Mesodermal cell (in vitro differentiated cells): ENCODE results near the gene OR2S2. TPM values are rescaled to one million over a fixed set of nuclear protein-coding genes. Genes with fewer than 3 reads are reported as not detected.
"Not testable (repeated sequence)": the region's sequence is repeated elsewhere in the genome, so short reads cannot be mapped to it uniquely, and the experiment has no call there.

Experiments
- H3K27ac ChIP-seq: 2 replicates; pipeline ENCODE4 v1.7.0; 2013; ENCODE audit warnings: mild to moderate bottlenecking, low read depth, low read length, moderate library complexity; ENCODE audit not compliant: severe bottlenecking
- H3K36me3 ChIP-seq: 2 replicates; pipeline ENCODE4 v1.7.1; 2013; ENCODE audit warnings: mild to moderate bottlenecking, low read length, moderate library complexity; ENCODE audit not compliant: control insufficient read depth, insufficient read depth
- H3K4me1 ChIP-seq: one replicate; pipeline ENCODE4 v1.7.1; 2013; ENCODE audit warnings: mild to moderate bottlenecking, low read length; ENCODE audit not compliant: insufficient read depth, control insufficient read depth, poor library complexity, severe bottlenecking
- H3K4me3 ChIP-seq: 2 replicates; pipeline ENCODE4 v1.7.0; 2013; ENCODE audit warnings: low read length, control low read depth, mild to moderate bottlenecking; ENCODE audit not compliant: insufficient read depth, poor library complexity, severe bottlenecking; ENCODE audit errors: extremely low read depth
- H3K9me3 ChIP-seq: 2 replicates; pipeline ENCODE4 v1.7.1; 2013; ENCODE audit warnings: mild to moderate bottlenecking, low read length, moderate library complexity; ENCODE audit not compliant: control insufficient read depth
- WGBS, 2 experiments: methylation state at CpG; one replicate each; pipeline ENCODE4 v1.1.5; 2013; ENCODE audit warnings: missing lambda C conversion rate in 2 of 2; ENCODE audit not compliant: insufficient coverage in 2 of 2; 5-methylcytosine and 5-hydroxymethylcytosine counted together
- polyA plus RNA-seq, 2 experiments: library from polyadenylated mRNA; stranded (reverse); fragments of 50-300 nt; gene quantifications; one replicate each; pipeline ENCODE4 v1.2.3, GENCODE V29; 2013

OR2S2 gene
- not detected for polyA plus RNA-seq (2013, experiment 1 of 2)
- not detected for polyA plus RNA-seq (2013, experiment 2 of 2)

- Histone ChIP-seq H3K27ac (no peak within 1 kb of the TSS), H3K4me3 (no peak within 1 kb of the TSS), H3K4me1 (no peaks in the 10 kb centered on the region), H3K9me3 (no peaks in the 10 kb centered on the region), H3K36me3 (no peaks in the 10 kb centered on the region)
- 97 to 100% methylated on average over 2 to 5 of the region's 5 CpGs for WGBS, 2 experiments
Measured at GRCh38 chr9:35958104-35958837, at the start of gene OR2S2. Gene OR2S2, minus strand, starts transcription at chr9:35958154. Its CDS starts 56 bp downstream, at chr9:35958098.

- Histone ChIP-seq H3K9me3 (no peaks in the 10 kb centered on the region), H3K27ac (no peak overlapping the region), H3K4me3 (no peak overlapping the region), H3K36me3 (no peaks in the 10 kb centered on the region), H3K4me1 (no peaks in the 10 kb centered on the region)
- WGBS, 2 experiments = 90 to 100% methylated on average over 1 of the region's 1 CpG
Measured at GRCh38 chr9:36007316-36007708, 49.4 kb upstream of the OR2S2 start.

DNA sequence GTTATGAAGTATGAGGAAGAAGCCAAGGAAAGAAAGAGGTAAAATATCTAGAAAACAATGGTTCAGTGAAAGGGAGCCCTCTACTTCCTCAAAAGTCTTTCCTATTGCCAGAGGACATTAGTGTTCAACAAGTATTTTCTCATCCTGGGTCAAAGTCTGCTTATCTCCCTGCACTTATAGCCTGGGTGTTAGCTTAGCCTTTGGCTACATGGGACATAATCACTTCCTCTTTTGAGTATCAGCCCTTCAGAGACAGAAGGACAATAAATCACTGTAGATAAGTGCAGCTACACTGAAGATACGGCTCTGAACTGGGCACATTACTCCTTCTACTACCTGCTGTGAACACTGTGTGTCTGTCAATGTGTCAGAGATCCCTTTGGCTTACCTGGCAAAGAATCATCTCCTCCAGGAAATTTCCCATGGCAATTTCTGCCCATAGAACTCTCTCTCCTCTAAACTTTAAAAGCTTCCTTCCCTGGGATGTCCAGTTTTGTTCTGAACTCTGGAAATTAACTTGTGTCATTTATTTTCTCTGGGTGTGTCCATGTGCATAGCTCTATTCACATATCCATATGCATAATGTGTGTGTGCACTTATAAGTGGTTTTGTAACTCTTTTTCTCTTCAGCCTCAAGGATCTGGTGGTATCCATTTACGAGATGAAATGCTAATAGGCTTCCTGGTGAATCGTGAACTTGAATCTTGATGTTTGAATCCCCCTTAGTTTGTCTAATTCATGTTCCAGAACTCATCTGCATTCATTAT is 48.8 kb upstream of the OR2S2 start:
- Histone ChIP-seq H3K4me1 (no peaks in the 10 kb centered on the region), H3K27ac (no peak overlapping the region), H3K36me3 (no peaks in the 10 kb centered on the region), H3K4me3 (no peak overlapping the region), H3K9me3 (no peaks in the 10 kb centered on the region)
- WGBS, 2 experiments = 86 to 88% methylated on average over 1 to 2 of the region's 3 CpGs

- Histone ChIP-seq H3K27ac (no peak overlapping the region), H3K4me3 (no peak overlapping the region), H3K4me1 (no peaks in the 10 kb centered on the region), H3K9me3 (no peaks in the 10 kb centered on the region), H3K36me3 (no peaks in the 10 kb centered on the region)
- 83% methylated on average over 1 of the region's 1 CpG; no CpG with 5 or more reads in 1 of the 2 experiments for WGBS, 2 experiments
Measured at GRCh38 chr9:36005891-36006290, 47.9 kb upstream of the OR2S2 start.

- Histone ChIP-seq H3K27ac (no peak overlapping the region), H3K4me3 (no peak overlapping the region), H3K36me3 (no peaks in the 10 kb centered on the region), H3K9me3 (peaks cover 8% of the 10 kb centered on the region), H3K4me1 (peaks cover 9% of the 10 kb centered on the region)
- 80% methylated on average over 1 of the region's 1 CpG; no CpG with 5 or more reads in 1 of the 2 experiments for WGBS, 2 experiments
Measured at GRCh38 chr9:35998333-35998732, 40.4 kb upstream of the OR2S2 start.

DNA sequence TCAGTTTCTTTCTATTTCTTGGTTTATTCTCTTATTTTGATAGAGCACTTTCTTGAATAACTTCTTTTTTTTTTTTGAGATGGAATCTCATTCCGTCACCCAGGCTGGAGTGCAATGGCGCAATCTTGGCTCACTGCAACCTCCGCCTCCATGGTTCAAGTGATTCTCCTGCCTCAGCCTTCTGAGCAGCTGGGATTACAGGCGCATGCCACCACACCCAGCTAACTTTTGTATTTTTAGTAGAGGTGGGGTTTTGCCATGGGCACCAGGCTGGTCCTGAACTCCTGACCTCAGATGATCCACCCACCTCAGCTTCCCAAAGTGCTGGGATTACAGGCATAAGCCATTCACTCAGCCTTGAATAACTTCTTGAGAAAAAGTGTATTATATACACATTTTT is 39.1 kb upstream of the OR2S2 start:
- not testable (repeated sequence) for H3K36me3 ChIP-seq, H3K9me3 ChIP-seq, H3K4me3 ChIP-seq, H3K4me1 ChIP-seq
- H3K27ac ChIP-seq = peak overlapping the region; percentile 41
- 92 to 93% methylated on average over 2 to 3 of the region's 4 CpGs for WGBS, 2 experiments

- Histone ChIP-seq H3K27ac (peak overlapping the region; percentile 62), H3K4me1 (peaks cover 9% of the 10 kb centered on the region), H3K36me3 (no peaks in the 10 kb centered on the region), H3K9me3 (peaks cover 8% of the 10 kb centered on the region), H3K4me3 (no peak overlapping the region)
- WGBS, 2 experiments = 100% methylated on average over 1 of the region's 1 CpG; no CpG with 5 or more reads in 1 of the 2 experiments
Measured at GRCh38 chr9:35996358-35996970, 38.5 kb upstream of the OR2S2 start.

DNA sequence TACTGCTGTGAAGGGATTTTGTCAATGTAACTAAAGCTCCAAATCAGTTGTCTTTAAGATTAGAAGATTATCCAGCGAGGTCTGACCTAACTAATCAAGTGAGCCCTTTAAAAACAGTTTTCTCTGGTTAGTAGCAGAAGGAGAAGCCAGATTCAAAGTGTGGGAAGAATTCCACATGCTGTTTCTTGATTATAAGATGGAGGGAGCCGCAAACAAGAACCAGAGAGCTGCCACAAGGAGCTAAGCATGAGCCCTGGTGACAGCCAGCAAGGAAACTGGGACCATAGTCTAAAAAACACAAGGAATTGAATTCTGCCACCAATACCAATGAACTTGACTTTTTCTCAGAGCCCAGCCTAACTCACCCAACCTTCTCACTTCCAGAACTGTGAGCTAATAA is 37.0 kb upstream of the OR2S2 start:
- Histone ChIP-seq H3K4me3 (no peak overlapping the region), H3K9me3 (peaks cover 8% of the 10 kb centered on the region), H3K36me3 (no peaks in the 10 kb centered on the region), H3K27ac (no peak overlapping the region), H3K4me1 (peaks cover 9% of the 10 kb centered on the region)
- WGBS, 2 experiments = 94 to 100% methylated on average over 1 to 2 of the region's 2 CpGs

DNA sequence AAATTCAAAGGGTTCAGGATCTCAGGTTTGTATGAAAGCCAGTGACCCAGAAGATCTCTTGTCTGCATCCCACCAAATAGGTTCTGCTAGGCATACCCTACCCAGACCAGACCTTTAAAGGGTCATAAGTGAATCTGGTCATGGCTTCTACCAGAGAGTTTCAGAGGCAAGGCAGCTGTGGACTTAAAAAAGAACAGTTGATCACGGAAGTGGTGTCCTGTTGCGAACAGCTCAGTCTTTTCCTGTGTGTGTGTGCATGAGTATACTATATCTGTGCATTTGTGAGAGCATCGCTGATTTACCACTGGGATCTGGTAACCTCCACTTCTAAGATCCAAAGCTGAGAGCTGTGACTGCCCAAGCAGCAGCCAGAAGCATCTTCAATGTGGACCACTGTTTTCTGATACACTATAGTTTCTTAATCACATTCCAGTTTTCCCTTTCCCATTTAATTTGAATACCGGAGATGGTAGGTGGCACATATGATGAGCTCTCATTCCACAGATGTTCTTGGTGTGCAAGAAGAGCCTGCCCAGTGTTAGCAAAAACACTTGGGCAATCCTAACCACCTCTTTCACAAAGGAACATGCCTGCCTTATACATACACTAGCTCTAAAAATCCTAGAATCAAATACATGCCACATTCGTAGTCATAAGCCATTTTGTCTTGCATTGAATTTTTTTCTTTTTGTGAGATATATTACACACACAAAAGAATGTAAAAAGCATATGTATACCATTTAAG is 36.2 kb upstream of the OR2S2 start:
- Histone ChIP-seq H3K27ac (no peak overlapping the region), H3K9me3 (peaks cover 8% of the 10 kb centered on the region), H3K36me3 (no peaks in the 10 kb centered on the region), H3K4me3 (no peak overlapping the region), H3K4me1 (peaks cover 9% of the 10 kb centered on the region)
- 70 to 77% methylated on average over 3 of the region's 5 CpGs for WGBS, 2 experiments

DNA sequence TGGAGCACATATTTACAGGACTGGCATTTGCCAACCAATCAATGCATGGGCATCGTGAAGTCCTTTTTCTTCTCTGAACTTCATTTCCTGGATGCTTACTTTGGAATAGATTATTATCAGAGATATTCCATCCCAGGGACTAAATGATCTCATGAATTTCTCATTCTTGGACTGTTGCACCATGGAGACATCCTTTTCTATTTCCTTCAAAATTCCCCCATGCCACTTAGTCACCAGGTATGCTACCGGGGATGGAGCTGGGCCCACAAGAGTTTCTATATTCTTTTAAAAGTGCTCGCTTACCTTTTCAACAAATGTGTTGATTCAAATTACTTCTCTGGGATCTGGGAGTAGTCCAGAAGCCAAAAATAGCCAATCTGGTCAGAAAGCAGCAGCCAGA is 35.2 kb upstream of the OR2S2 start:
- H3K36me3 ChIP-seq, H3K4me3 ChIP-seq, H3K27ac ChIP-seq, H3K9me3 ChIP-seq, H3K4me1 ChIP-seq: not testable (repeated sequence)
- 86% methylated on average over 1 of the region's 3 CpGs; no CpG with 5 or more reads in 1 of the 2 experiments for WGBS, 2 experiments
